GM21381 (cell line): Measurements from ENCODE around the gene UBE2F.
"Not testable (repeated sequence)": the region's sequence is repeated elsewhere in the genome, so short reads cannot be mapped to it uniquely, and the experiment has no call there.

ENCODE experiments used
- ATAC-seq: cut with Tn5 transposase; IDR thresholded peaks from one replicate; pipeline ENCODE4 v1.9.1; 2021; ENCODE audit warnings: mild to moderate bottlenecking, moderate library complexity; ENCODE audit not compliant: unreplicated experiment

Gene UBE2F

GRCh38 chr2:237943395-237944094 lies 23.3 kb upstream of the UBE2F start:
- ATAC-seq: no peak

- ATAC-seq: no peak
Observed at GRCh38 chr2:237944302-237944701, 22.5 kb upstream of the UBE2F start.

- no peak for ATAC-seq
Observed at GRCh38 chr2:237946423-237946822, 20.4 kb upstream of the UBE2F start.

- not testable (repeated sequence) for ATAC-seq
Observed at GRCh38 chr2:237951354-237951753, 15.5 kb upstream of the UBE2F start.

GRCh38 chr2:237951878-237952277 lies 14.9 kb upstream of the UBE2F start:
- ATAC-seq: no peak

GRCh38 chr2:237952851-237953250 lies 14.0 kb upstream of the UBE2F start:
- no peak for ATAC-seq

- no peak for ATAC-seq
Observed at GRCh38 chr2:237955640-237956401, 11.0 kb upstream of the UBE2F start.

GRCh38 chr2:237956402-237956736 lies 10.4 kb upstream of the UBE2F start:
- ATAC-seq: no peak

GRCh38 chr2:237961637-237962036 lies 5.2 kb upstream of the UBE2F start:
- ATAC-seq: no peak

- no peak for ATAC-seq
Observed at GRCh38 chr2:237962432-237963084, 4.3 kb upstream of the UBE2F start.

- ATAC-seq: not testable (repeated sequence)
Observed at GRCh38 chr2:237963490-237963991, 3.3 kb upstream of the UBE2F start.

GRCh38 chr2:237964194-237964577 lies 2.6 kb upstream of the UBE2F start:
- ATAC-seq: no peak

GRCh38 chr2:237964578-237965404 lies 2.0 kb upstream of the UBE2F start:
- ATAC-seq: no peak

- ATAC-seq: not testable (repeated sequence)
Observed at GRCh38 chr2:237965844-237966243, 970 bp upstream of the UBE2F start.

- no peak for ATAC-seq
Observed at GRCh38 chr2:237966250-237966564, 607 bp upstream of the UBE2F start.

- ATAC-seq: no peak
Observed at GRCh38 chr2:237967463-237967951, 693 bp downstream of the UBE2F start.

- peak; percentile 30 for ATAC-seq
Observed at GRCh38 chr2:237968048-237968862, 1.4 kb downstream of the UBE2F start.

GRCh38 chr2:237971661-237972060 lies 4.8 kb downstream of the UBE2F start:
- ATAC-seq: no peak

- ATAC-seq: no peak
Observed at GRCh38 chr2:237972211-237972610, 5.4 kb downstream of the UBE2F start.

- no peak for ATAC-seq
Observed at GRCh38 chr2:237972936-237973335, 6.1 kb downstream of the UBE2F start.
